Cerebellar nuclear complex (tissue), 1 donor: Measurements from ENCODE around the gene DNM1L.
"Not testable (repeated sequence)": the region's sequence is repeated elsewhere in the genome, so short reads cannot be mapped to it uniquely, and the experiment has no call there.

Experiments used
- DNase-seq, 2 experiments: peaks; one replicate each; lab custom pipeline; 2025; lab: John Stamatoyannopoulos, UW

DNM1L gene

GRCh38 chr12:32697445-32697844, 18.3 kb downstream of the DNM1L start:
- no peak for DNase-seq

DNA sequence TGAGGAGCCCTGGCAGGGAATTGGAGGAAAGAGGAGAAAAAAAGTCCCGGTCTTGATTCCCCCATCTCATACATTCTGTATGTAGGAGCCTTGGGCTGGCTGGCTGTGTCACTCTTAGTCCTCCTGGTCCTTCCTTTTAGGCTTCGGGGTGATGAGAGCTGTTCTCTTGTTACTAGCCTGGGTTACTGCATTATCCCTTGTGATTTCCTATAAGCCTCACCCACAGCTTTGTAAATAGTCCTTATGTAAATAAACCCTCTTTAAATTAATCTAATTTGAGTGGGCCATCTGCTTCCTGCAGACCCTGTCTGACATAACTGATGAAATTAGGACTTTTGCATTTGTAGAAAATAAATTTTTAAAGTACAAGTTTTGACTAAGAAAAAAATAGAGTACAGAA, 19.2 kb downstream of the DNM1L start:
- no peak for DNase-seq

GRCh38 chr12:32699437-32699836, 20.3 kb downstream of the DNM1L start:
- not testable (repeated sequence) for DNase-seq

- DNase-seq, result no peak
Observed at GRCh38 chr12:32702473-32702872, 23.4 kb downstream of the DNM1L start.

DNA sequence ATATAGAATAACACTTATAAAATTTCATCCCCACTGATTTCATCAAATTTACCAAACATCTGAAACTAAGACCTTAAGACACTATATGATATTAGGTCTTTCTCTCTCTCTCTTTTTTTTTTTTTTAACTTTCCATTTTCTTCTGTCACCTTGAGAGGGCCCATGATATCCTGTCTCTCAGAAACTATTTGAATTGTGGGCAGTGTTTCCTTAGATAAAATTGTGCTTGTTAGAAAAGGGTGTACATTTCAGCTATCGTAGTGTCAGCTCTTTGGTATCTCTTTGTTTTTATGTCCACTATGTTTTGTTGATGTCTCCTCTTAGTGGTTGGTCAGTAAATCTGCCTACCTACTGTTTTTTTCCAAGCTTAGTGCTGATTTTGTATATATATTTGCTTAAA, 23.8 kb downstream of the DNM1L start:
- DNase-seq, result no peak

GRCh38 chr12:32705783-32706182, 26.7 kb downstream of the DNM1L start:
- no peak for DNase-seq

GRCh38 chr12:32706335-32707024, 27.4 kb downstream of the DNM1L start:
- no peak for DNase-seq

DNA sequence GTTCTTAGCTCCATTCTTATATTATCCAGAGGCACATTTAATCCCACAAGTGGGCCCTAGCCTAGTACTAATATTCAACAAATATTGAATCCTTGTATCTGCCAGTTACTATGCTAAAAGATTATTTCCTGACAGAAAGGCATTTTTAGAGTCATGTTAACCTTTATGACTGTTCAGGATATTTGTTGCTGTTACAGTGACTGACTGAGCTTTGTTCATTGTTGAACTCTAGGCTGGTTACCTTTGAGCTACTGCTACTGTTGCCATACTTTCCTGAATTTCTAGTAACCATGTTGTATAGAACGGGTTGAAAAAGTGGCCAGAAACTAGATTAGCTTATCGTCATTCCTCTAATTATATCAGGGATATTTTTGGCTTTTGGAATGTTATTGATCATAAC, 29.8 kb downstream of the DNM1L start:
- DNase-seq, result no peak

DNA sequence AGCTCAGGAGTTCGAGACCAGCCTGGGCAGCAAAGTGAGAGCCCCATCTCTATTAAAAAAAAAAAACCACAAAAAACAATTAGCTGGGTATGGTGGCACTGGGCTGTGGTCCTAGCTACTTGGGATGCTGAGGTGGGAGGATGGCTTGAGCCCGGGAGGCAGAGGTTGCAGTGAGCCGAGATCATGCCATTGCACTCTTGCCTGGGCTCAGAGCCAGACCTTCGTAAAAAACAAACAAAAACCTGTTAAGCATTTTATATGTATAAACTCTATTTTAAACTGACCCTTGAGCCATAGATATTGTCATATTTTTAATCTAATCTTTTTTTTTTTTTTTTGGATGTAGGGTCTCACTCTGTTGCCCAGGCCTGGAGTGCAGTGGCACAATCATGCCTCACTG, 35.7 kb downstream of the DNM1L start:
- no peak for DNase-seq

DNA sequence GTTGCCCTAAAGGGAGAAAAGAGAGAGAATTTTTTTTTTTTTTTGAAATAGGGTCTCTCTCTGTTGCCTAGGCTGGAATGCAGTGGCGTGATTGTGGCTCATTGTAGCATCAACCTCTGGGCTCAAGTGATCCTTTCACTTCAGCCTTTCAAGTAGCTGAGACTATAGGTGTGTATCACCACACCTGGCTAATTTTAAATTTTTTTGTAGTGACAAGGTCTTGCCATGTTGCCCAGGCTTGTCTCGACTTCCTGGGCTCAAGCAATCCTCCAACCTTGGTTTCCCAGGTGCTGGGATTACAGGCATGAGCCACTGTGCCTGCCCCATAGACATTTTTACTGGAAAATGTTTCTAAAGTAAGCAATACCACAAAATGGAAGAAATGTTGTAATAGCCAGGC, 39.8 kb downstream of the DNM1L start:
- no peak for DNase-seq

DNA sequence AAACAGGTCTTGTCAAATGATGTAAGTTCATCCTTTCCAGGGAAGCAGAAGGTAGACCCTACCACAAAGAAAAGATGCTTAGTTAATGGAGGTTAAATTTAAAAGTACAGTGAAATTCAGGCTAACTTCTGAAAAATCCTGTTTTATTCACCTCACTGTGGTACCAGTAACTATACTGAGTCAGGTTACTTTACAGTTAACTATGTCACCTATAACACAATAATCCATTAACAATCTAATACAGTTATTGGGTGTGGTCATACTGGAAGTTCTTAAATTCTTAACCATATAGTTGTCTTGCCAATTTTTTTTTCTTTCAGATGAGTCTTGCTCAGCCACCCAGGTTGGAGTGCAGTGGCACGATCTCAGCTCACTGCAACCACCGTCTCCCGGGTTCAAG, 46.2 kb downstream of the DNM1L start:
- DNase-seq, result not testable (repeated sequence)

GRCh38 chr12:32726286-32726685, 47.2 kb downstream of the DNM1L start:
- no peak for DNase-seq

- no peak for DNase-seq
Observed at GRCh38 chr12:32727237-32727636, 48.1 kb downstream of the DNM1L start.

DNA sequence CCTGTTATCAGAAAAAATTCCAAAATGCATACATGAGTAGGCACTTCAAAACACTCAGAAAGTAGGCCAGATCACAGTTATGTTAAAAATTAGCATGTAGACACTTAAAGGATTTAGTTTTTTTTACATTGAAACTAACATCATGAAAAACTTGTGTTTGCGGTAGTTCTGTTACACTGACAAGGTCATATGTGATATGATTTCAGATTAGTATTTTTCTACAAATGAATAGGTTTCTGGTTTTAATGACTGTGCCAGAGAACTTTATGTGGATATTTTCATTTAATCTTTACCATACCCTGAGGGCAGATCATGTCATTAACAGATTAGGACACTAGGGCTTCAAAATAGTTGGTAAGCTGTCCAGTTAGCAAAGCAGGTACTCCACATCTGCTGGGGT, 55.9 kb downstream of the DNM1L start:
- DNase-seq, result no peak

- DNase-seq, result no peak
Observed at GRCh38 chr12:32736445-32736844, 57.3 kb downstream of the DNM1L start.

GRCh38 chr12:32737715-32738114, 58.6 kb downstream of the DNM1L start:
- DNase-seq, result no peak

GRCh38 chr12:32739279-32739678, 60.2 kb downstream of the DNM1L start:
- no peak for DNase-seq

- no peak for DNase-seq
Observed at GRCh38 chr12:32742133-32742532, 63.0 kb downstream of the DNM1L start.

GRCh38 chr12:32743264-32743663, 64.2 kb downstream of the DNM1L start:
- DNase-seq, result no peak

DNA sequence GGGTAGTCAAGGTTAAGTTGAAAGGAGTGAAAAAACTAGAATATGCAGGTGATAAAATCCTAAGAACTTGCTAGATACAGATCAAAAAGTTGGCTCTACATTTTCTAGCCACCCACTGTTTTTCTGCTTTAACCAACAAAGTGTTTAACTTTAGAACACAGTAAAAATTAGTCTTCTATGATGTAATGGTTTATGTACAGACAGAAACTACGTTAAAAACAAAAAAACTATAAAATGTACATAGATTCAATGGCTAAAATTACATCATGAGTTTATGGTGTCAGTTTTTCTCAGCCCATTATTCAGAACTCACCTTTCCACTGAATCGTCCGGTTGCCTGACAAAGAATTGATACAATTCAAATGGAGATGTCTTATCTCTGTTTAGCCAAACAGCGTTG, 74.5 kb downstream of the DNM1L start:
- DNase-seq, result no peak

DNA sequence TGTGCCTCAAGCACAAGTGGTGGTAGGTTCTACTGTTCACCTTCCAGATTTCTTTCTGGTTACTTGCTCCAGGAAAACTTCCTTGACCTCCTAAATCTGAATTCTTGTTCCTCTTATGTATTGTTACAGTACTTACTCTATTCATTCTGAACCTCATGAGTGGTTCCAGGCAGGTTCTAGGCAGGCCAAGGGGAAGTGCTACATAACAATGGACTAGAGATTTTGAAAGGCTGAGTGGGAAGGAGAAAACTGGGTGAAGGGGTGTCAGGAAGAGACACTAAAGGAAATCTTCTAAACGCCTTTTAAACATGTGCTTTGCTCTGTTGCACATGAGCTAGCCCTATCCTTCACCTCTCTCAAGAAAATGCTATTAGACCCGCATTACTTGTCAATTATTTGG, 75.0 kb downstream of the DNM1L start:
- DNase-seq, result no peak

GRCh38 chr12:32755051-32755653, 76.1 kb downstream of the DNM1L start:
- no peak for DNase-seq

DNA sequence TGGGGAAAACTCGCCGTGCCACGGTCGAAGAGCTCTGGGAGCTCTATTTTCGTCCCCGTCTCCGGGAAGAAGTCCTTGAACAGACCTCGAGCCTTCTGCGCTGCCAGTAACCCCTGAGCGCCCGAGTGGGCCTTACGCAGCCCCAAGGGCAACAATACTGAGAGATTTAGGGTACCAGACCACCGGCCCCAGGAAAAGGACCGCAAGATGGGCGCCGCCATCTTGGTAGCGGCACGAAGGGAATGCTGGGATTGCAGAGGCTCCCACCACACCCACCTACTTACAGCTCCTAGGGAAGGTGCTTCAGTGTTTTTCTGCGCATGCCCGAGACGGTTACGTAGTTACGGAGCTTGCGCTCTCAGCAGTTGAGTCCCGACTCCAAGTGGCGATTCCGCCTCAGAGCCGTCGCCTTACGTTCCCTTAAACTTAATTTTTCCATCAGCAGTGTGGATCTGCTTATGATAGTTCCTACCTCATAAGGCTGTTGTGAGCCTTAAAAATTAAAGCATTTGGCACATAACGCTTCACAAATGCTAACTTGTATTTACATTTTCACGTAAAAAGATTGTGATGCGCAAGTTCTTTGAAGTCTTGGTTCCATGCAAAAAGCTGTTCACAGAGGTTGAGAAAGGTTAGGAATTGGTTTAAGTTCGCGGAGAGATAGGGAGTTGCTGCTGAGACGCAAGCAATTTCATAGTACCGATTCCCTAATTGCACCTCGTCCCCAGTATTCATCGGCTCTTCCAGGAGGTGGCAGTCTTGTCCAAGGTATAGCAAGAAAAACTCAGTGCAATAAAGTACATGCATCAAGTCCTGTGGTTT, 76.8 kb downstream of the DNM1L start, which contains the start of gene YARS2:
Gene YARS2, minus strand, starts transcription at position 244 of the 822 bp plus-strand sequence. Its CDS starts 23 bp downstream, at position 221.
- peak; percentile 52 to 69 for DNase-seq
